Measurements from ENCODE around the gene CCNK. TPM values are rescaled to one million over a fixed set of nuclear protein-coding genes. Genes with fewer than 3 reads are reported as not detected.

CCNK gene
- total and polyA plus RNA-seq, 10 of the 15 experiments (the other 5 are each of a cell fraction or from before 2014, with no cell fraction given), result 10.8 to 88.0 (median 22.5) TPM

DNA sequence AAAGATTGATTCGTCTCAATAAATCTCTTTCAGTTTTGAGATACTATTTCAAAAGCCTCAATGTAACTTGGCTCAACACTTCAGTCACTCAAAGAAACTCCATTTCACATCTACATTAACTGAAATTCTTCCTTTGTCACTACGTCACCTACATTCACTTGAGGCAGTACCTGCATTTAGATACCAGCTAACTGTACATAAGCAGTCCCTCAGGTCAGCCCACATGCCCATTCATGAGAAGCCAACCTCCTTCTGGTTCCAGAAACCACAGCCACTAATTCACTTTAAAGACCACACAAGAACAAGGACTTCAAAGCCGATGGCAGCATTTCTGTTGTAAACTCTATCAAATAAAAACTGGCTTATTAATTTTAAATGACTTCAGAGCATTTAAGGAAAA, 43.5 kb upstream of the CCNK start:
- Histone ChIP-seq H3K4me2 (ENCODE audit: control insufficient read depth, insufficient read depth) (no peak overlapping the region), H3K27ac (ENCODE audit: control insufficient read depth, insufficient read depth) (no peak overlapping the region), H2AFZ (ENCODE audit: control insufficient read depth, low read depth, low read length) (no peak overlapping the region), H3K9me3 (replicated peaks; ENCODE audit: control insufficient read depth, insufficient read depth, low read length) (no peaks in the 10 kb centered on the region), H4K20me1 (ENCODE audit: control insufficient read depth, insufficient read depth) (no peaks in the 10 kb centered on the region), H3K4me3 (no peak overlapping the region), H3K4me1 (ENCODE audit: control insufficient read depth, insufficient read depth, low read length) (no peaks in the 10 kb centered on the region), H3K79me2 (ENCODE audit: control insufficient read depth, insufficient read depth, low read length) (no peaks in the 10 kb centered on the region), H3K36me3 (ENCODE audit: control insufficient read depth in 2 of 2, insufficient read depth in 2 of 2, low read length in 1 of 2) (peaks cover 8 to 12% of the 10 kb centered on the region in 2 experiments), H3K27me3 (replicated peaks in 1 of 2; ENCODE audit: control insufficient read depth in 2 of 2, insufficient read depth in 2 of 2, low read length in 1 of 2) (no peaks in the 10 kb centered on the region), H3K9ac (ENCODE audit: control insufficient read depth, insufficient read depth, low read length) (no peak overlapping the region)
- ATAC-seq (no peak), DNase-seq (ENCODE audit: low read depth, low spot score) (no peak), FAIRE-seq (no peak)
- WGBS (ENCODE audit: insufficient coverage, insufficient replicate concordance, low lambda C conversion rate, missing lambda C conversion rate), result 95% methylated on average over 3 of the region's 3 CpGs
- in situ Hi-C loops (cut with MboI), result no loop called here
- intact Hi-C loops (cut with micrococcal nuclease; ENCODE audit: unreplicated experiment), result no loop called here
- TF ChIP-seq JUND (IDR thresholded peaks at IDR 0.05; ENCODE audit: low read depth, low read length), result no peak
- TF ChIP-seq KDM1A (IDR thresholded peaks at IDR 0.05; ENCODE audit: borderline replicate concordance), result no peak
- no peak for TF ChIP-seq CBX3 (IDR thresholded peaks at IDR 0.05; ENCODE audit: borderline replicate concordance, low read depth)
- TF ChIP-seq ZZZ3 (IDR thresholded peaks at IDR 0.05; ENCODE audit: control insufficient read depth, insufficient read length, low read depth), result no peak
- no peak for TF ChIP-seq RAD21 (IDR thresholded peaks at IDR 0.05; ENCODE audit: insufficient read depth, low read depth, low read length)
- ChIA-PET POLR2A (interaction anchor here (0.6 kb wide), 1 partner anchor 102 kb away, joined by 3 read pairs; no protein-coding TSS in a partner anchor), RAD21 (ENCODE audit: unreplicated experiment) (no interaction called here), CTCF (interaction anchor here (1.0 to 1.3 kb wide), 2 partner anchors 22 to 43 kb away, joined by 3 to 4 read pairs; no protein-coding TSS in a partner anchor), SMC1A (ENCODE audit: uncharacterized antibody, unreplicated experiment) (no interaction called here)
- no TSS peak for BruUV-seq (replicated peaks)

DNA sequence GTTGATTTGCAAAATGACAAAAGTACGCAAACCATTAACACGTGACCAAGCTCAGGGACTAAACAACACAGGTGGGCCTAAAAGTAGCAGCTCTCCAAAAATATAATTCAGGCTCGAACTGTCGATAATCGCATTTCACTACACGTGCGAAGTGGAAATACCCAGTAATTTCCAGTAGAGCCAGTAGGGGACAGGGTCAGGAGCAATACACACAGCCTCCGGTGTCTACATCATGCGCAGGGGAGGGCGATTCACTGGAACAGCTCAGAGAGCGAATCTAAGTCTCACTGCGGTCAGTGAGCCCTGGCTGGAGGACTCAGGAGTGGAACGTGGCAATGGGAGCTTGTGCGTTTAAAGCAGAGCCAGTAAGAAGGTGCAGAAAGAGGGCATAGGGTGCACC, 40.9 kb upstream of the CCNK start:
- no peaks in the 10 kb centered on the region for H3K9me3 ChIP-seq (replicated peaks; ENCODE audit: control insufficient read depth, insufficient read depth, low read length)
- H3K36me3 ChIP-seq (ENCODE audit: control insufficient read depth in 2 of 2, insufficient read depth in 2 of 2, low read length in 1 of 2), result peaks cover 10 to 12% of the 10 kb centered on the region in 2 experiments
- RAD21 ChIA-PET (ENCODE audit: unreplicated experiment), result no interaction called here
- 90% methylated on average over 14 of the region's 14 CpGs for WGBS (ENCODE audit: insufficient coverage, insufficient replicate concordance, low lambda C conversion rate, missing lambda C conversion rate)
- H3K4me2 ChIP-seq (ENCODE audit: control insufficient read depth, insufficient read depth), result no peak overlapping the region
- SMC1A ChIA-PET (ENCODE audit: uncharacterized antibody, unreplicated experiment), result interaction anchor here (0.6 kb wide), 1 partner anchor 1770 kb away, joined by 4 read pairs; no protein-coding TSS in a partner anchor
- no peak overlapping the region for H3K9ac ChIP-seq (ENCODE audit: control insufficient read depth, insufficient read depth, low read length)
- H3K27ac ChIP-seq (ENCODE audit: control insufficient read depth, insufficient read depth), result no peak overlapping the region
- H3K4me3 ChIP-seq, result no peak overlapping the region
- intact Hi-C loops (cut with micrococcal nuclease; ENCODE audit: unreplicated experiment), result no loop called here
- POLR2A ChIA-PET, result interaction anchor here (0.6 kb wide), 1 partner anchor 49 kb away, joined by 3 read pairs; no protein-coding TSS in a partner anchor
- TF ChIP-seq IKZF1 (conservative IDR thresholded peaks at IDR 0.05), result no peak
- no peak for TF ChIP-seq JUNB (IDR thresholded peaks at IDR 0.05)
- TF ChIP-seq ZNF274 (IDR thresholded peaks at IDR 0.05; ENCODE audit: insufficient read depth, insufficient read length), result no peak
- TF ChIP-seq MTA2 (IDR thresholded peaks at IDR 0.05; ENCODE audit: low read depth), result no peak
- no peak for TF ChIP-seq MEF2B (IDR thresholded peaks at IDR 0.05; ENCODE audit: partially characterized antibody, poor library complexity, severe bottlenecking)
- H3K27me3 ChIP-seq (replicated peaks in 1 of 2; ENCODE audit: control insufficient read depth in 2 of 2, insufficient read depth in 2 of 2, low read length in 1 of 2), result no peaks in the 10 kb centered on the region
- H3K4me1 ChIP-seq (ENCODE audit: control insufficient read depth, insufficient read depth, low read length), result no peaks in the 10 kb centered on the region
- BruUV-seq (replicated peaks), result no TSS peak
- ATAC-seq, result no peak
- in situ Hi-C loops (cut with MboI), result no loop called here
- H3K79me2 ChIP-seq (ENCODE audit: control insufficient read depth, insufficient read depth, low read length), result no peaks in the 10 kb centered on the region
- no peak for FAIRE-seq
- CTCF ChIA-PET, result interaction anchor here (1.3 kb wide), 1 partner anchor 25 kb away, joined by 5 read pairs; no protein-coding TSS in a partner anchor
- no peak overlapping the region for H2AFZ ChIP-seq (ENCODE audit: control insufficient read depth, low read depth, low read length)
- no peak for DNase-seq (ENCODE audit: low read depth, low spot score)
- no peaks in the 10 kb centered on the region for H4K20me1 ChIP-seq (ENCODE audit: control insufficient read depth, insufficient read depth)

Data from GM12878 (cell line).